ENCODE results near the gene SLC66A2. TPM values are rescaled to one million over a fixed set of nuclear protein-coding genes. Genes with fewer than 3 reads are reported as not detected.
"Not testable (repeated sequence)": the region's sequence is repeated elsewhere in the genome, so short reads cannot be mapped to it uniquely, and the experiment has no call there.

SLC66A2 gene
- total RNA-seq, 1 donor from 2014 or later: 48.1 TPM

DNA sequence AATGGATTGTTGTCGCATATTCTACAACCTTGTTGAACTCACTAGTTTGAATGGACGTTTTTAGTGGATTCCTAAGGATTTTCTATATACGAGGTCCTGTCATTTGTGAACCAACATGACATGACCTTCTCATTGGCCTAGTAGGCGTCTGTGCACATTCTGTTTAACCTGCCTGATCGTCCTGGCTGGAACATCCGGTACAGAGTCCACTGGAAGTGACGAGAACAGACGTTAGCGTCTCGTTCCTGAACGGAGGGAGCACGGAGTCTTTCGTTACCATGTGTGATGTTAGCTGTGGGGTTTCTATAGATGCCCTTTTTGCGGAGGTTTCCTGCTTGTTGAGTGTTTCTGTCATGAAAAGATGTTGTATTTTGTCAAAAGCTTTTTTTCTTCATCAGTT, 61.9 kb downstream of the SLC66A2 start:
- H3K36me3 Mint-ChIP-seq (ENCODE audit: low read depth): peaks cover 24% of the 10 kb centered on the region
- H3K27me3 Mint-ChIP-seq (ENCODE audit: low read depth): no peaks in the 10 kb centered on the region
- no peak overlapping the region for H3K27ac Mint-ChIP-seq
- intact Hi-C loops (cut with micrococcal nuclease): no loop called here
- H3K9me3 Mint-ChIP-seq: peaks cover 58% of the 10 kb centered on the region
- H3K4me1 Mint-ChIP-seq (ENCODE audit: low read depth): peaks cover 9% of the 10 kb centered on the region
- no peak overlapping the region for H3K4me3 Mint-ChIP-seq (ENCODE audit: low read depth)
- no peak for DNase-seq (ENCODE audit: low spot score)

DNA sequence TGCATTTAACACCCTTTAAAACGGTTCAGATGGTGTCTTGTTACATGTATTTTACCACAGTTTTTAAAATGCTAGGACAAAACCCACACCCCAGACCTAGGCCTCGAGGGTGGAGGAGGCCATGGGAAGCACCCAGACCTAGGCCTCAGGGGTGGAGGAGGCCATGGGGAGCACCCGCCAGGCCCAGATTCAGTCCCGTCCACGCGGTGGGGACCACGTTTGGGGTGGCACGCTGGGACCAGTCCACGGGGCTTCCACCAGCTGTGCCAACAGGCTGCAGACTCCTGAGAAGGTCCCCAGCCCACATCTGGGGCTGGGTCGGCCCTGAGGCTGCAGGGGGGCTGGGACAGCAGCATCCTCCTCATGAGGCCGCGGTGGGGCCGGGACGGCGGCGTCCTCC, 63.4 kb downstream of the SLC66A2 start:
- no peak overlapping the region for H3K27ac Mint-ChIP-seq
- no peak for DNase-seq (ENCODE audit: low spot score)
- no peak overlapping the region for H3K4me3 Mint-ChIP-seq (ENCODE audit: low read depth)
- no peaks in the 10 kb centered on the region for H3K27me3 Mint-ChIP-seq (ENCODE audit: low read depth)
- intact Hi-C loops (cut with micrococcal nuclease): no loop called here
- H3K4me1 Mint-ChIP-seq (ENCODE audit: low read depth): peaks cover 9% of the 10 kb centered on the region
- peaks cover 44% of the 10 kb centered on the region for H3K9me3 Mint-ChIP-seq
- H3K36me3 Mint-ChIP-seq (ENCODE audit: low read depth): peaks cover 19% of the 10 kb centered on the region

DNA sequence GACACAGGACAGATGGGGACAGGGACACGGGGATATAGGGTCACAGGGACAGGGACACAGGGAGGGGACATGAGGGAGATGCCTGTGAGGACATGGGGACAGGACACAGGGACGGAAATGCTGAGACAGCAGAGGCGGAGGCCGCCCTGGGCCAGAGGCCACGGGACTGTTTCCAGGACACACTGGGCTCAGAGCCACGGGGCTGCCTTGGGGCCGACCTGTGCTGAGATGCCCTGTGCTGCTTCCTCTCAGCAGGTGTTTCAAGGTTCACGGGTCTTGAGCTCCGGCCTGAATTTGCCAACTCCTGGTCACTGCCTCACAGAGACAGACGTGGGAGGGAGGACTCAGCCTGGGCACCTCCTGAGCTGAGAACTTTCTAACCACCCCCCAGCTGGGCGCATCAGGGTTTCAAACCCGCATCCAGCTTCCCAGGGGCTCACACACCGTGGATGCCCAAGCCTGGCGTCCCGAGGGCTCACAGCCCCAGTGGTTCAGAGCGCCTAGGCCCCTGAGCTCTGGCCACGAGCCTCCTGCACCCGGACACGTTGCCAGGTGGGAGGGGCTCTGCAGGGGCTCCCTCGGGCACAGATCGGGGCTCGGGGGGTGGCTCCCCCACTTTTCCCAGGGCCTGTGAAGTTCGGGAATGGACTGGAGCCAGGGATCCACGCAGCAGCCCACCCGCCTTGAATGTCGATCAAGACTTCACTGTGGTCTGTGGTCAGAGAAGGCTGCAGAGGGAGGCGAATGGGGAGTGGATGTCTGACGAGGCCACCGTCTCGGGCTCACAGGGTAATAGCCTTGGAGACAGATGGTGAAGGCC, 64.1 kb downstream of the SLC66A2 start:
- Mint-ChIP-seq H3K27ac (no peak overlapping the region), H3K4me1 (ENCODE audit: low read depth) (peaks cover 9% of the 10 kb centered on the region), H3K9me3 (peaks cover 38% of the 10 kb centered on the region), H3K27me3 (ENCODE audit: low read depth) (no peaks in the 10 kb centered on the region), H3K4me3 (ENCODE audit: low read depth) (no peak overlapping the region), H3K36me3 (ENCODE audit: low read depth) (peaks cover 15% of the 10 kb centered on the region)
- DNase-seq (ENCODE audit: low spot score): no peak
- intact Hi-C loops (cut with micrococcal nuclease): no loop called here

DNA sequence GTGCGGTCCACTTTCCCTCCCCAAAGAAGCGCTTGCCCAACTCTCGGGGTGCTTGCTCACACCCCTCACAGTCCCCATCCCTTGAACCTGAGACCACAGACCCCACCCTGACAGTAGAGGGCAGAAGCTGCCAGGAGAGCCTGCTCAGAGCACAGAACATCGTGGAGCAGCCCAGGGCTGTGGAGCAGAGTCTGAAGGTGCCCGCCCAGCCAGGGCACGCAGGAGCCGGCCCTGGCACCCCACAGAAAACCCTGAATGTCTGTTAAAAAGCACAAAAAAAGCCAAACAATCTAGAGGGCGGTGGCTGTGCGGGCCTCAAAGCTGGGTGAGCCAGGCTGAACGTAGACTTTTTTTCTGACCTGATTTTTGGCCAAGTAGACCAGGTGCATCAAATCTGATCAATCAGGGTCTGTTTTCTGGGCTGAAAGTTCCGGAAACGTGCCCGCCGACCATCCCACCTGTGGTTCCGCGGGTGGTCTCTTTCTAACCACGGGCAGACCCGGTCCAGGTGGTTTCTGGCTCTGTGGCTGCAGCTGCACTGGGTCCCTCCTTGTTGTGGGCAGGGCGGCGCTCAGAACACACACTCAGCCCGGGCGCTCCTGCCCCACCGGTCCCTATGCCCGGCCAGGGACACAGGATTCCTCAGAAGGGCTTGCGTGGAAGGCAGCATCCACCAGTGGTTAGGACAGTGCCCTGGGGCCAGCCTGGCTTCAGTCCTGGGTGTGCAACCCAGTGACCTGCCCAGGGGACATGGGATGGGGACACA, 66.3 kb downstream of the SLC66A2 start:
- Mint-ChIP-seq H3K4me1 (ENCODE audit: low read depth) (peaks cover under 1% of the 10 kb centered on the region), H3K27ac (no peak overlapping the region), H3K36me3 (ENCODE audit: low read depth) (peaks cover 3% of the 10 kb centered on the region), H3K4me3 (ENCODE audit: low read depth) (no peak overlapping the region), H3K9me3 (peaks cover 16% of the 10 kb centered on the region), H3K27me3 (ENCODE audit: low read depth) (no peaks in the 10 kb centered on the region)
- no peak for DNase-seq (ENCODE audit: low spot score)
- intact Hi-C loops (cut with micrococcal nuclease): no loop called here

DNA sequence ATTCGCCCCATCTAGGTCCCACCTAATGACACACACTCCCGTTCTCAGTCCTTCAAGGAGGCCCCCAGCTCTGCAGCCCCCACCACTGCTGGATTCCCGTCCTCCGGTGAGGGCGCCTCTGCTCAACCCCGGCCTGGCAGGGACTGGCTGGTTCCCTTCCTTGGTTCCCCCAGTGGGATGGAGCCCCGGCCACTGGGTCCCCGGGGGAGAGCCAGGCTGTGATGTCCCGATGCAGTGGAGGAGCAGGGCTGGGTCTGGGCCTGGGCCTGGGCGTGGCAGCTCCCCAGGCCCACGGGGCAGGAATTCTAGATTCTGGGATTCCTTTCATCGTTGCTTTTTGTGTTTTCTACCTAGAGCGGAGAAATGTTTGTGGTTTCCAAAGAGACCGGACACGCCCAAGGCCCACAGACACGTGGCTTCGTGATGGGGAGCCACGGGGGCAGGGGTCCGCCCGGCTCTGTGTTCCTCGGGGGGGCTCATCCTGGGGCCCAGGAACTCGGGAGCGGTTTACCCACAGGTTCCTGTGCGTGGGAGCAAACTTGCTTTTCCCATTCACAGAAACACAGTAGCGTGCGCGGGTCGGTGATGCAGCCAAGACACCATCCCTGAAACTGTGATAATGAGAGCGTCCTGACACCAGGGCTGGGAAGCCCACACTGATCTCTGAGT, 67.0 kb downstream of the SLC66A2 start:
- Mint-ChIP-seq H3K9me3 (peaks cover 10% of the 10 kb centered on the region), H3K36me3 (ENCODE audit: low read depth) (peaks cover 3% of the 10 kb centered on the region), H3K4me3 (ENCODE audit: low read depth) (no peak overlapping the region), H3K27ac (no peak overlapping the region), H3K4me1 (ENCODE audit: low read depth) (no peaks in the 10 kb centered on the region), H3K27me3 (ENCODE audit: low read depth) (no peaks in the 10 kb centered on the region)
- intact Hi-C loops (cut with micrococcal nuclease): no loop called here
- no peak for DNase-seq (ENCODE audit: low spot score)

DNA sequence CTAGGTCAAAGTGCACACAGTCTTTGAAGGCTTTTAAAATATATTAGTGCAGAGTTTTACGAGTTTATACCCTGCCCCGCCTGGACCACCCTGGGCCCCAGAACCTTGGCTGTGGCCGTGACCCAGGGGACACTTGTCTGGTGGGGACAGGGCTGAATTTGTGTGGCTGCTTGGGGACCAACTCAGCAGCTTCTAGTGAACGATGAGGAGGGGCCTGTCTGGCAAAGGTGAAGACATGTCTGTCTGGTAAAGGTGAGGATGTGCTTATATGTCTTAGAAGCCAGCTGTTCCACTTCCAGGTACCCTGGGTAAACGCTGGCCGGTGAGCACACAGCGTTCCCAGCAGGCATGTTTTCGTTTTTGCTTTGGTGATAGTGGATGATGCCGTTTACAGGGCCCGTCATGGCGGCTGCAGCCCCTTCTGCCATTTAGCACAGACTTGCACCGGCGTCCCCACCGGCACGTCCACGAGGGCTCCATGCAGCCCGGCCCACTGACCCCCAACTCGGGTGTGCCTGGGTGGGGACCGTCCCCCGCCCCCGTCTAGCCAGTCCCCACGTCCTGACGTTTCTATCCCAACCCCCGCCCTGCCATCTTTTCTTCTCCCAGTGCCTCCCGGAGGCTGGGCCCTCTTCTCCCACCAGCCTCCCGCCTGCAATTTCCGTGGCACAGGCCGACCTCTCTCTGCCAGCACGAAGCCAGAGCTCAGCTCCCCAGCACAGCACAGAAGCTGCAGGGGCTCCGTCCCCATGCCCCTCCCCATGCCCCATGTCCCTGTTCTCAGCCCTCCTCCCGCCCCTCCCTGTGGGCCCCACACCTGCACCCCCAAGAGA, 67.8 kb downstream of the SLC66A2 start:
- no peak for DNase-seq (ENCODE audit: low spot score)
- H3K27ac Mint-ChIP-seq: no peak overlapping the region
- intact Hi-C loops (cut with micrococcal nuclease): no loop called here
- H3K27me3 Mint-ChIP-seq (ENCODE audit: low read depth): no peaks in the 10 kb centered on the region
- no peaks in the 10 kb centered on the region for H3K4me1 Mint-ChIP-seq (ENCODE audit: low read depth)
- H3K36me3 Mint-ChIP-seq (ENCODE audit: low read depth): no peaks in the 10 kb centered on the region
- H3K9me3 Mint-ChIP-seq: peaks cover 3% of the 10 kb centered on the region
- H3K4me3 Mint-ChIP-seq (ENCODE audit: low read depth): no peak overlapping the region

DNA sequence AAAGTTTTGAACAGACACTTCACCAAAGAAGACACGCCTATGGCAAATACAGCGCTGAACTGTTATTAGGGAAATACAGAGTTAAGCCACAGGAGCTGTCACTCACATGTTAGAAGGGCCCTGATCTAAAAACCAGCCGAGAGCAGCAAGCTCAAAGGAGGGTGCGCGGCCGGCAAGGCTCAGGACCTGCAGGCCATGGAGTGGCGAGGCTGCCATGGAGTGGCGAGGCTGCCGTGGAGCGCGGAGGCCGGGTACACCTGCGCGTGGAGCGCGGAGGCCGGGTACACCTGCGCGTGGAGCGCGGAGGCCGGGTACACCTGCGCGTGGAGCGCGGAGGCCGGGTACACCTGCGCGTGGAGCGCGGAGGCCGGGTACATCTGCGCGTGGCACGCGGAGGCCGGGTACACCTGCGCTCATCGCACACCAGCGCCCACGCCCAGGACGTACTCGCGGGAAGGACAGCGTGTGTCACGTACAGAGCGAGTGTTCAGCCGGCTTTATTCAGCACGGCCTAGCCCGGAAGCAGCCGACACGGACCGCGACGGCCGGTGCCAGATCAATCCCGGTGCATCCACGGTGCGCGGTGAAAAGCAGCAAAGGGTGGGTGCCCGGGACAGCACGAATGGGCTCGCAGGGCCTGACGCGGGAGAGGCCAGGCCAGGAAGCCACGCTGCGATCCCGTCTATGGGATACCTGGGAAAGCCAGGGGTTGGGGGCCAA, 68.8 kb downstream of the SLC66A2 start:
- no peaks in the 10 kb centered on the region for H3K36me3 Mint-ChIP-seq (ENCODE audit: low read depth)
- no peaks in the 10 kb centered on the region for H3K27me3 Mint-ChIP-seq (ENCODE audit: low read depth)
- no peak overlapping the region for H3K27ac Mint-ChIP-seq
- DNase-seq (ENCODE audit: low spot score): no peak
- no peak overlapping the region for H3K4me3 Mint-ChIP-seq (ENCODE audit: low read depth)
- H3K9me3 Mint-ChIP-seq: no peaks in the 10 kb centered on the region
- intact Hi-C loops (cut with micrococcal nuclease): no loop called here
- no peaks in the 10 kb centered on the region for H3K4me1 Mint-ChIP-seq (ENCODE audit: low read depth)

DNA sequence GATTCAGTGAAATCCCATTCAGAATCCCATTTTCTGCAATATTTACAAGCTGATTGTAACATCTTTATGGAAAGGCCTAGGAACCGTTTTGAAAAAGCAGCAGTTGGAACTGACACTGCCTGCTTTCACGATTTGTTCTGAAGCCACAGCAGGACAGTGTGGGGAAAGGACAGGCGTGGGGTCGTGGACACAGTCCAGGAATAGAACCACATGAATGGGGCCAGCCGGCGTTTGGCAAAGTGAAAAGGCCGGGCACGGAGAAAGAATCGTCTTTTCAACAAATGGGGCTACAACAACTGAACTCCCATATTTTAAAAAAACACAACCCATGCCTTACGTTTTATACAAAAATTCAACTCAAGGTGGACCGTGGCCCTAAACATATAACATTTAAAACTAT, 69.8 kb downstream of the SLC66A2 start:
- DNase-seq (ENCODE audit: low spot score): no peak
- H3K4me1 Mint-ChIP-seq (ENCODE audit: low read depth): no peaks in the 10 kb centered on the region
- intact Hi-C loops (cut with micrococcal nuclease): no loop called here
- no peaks in the 10 kb centered on the region for H3K9me3 Mint-ChIP-seq
- H3K27ac Mint-ChIP-seq: no peak overlapping the region
- no peaks in the 10 kb centered on the region for H3K36me3 Mint-ChIP-seq (ENCODE audit: low read depth)
- no peak overlapping the region for H3K4me3 Mint-ChIP-seq (ENCODE audit: low read depth)
- no peaks in the 10 kb centered on the region for H3K27me3 Mint-ChIP-seq (ENCODE audit: low read depth)

DNA sequence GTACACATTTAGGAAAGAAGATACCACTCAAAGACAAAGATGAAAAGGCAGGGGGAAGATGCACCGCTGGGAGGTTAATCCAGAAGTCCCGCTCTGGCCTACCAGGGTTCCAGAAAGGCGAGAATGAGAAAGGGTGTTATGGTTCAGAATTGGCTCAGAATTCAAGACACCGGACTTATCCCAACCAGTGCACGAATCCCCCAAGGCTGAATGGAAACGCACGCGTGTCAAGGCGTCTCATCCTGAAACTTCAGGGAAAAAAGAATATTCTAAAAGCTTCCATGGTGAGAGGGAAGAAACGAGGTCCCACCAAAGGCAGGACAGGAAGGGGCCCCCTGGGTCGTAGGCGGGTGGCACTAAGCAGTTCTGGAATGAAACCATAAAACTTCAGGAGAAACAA, 71.9 kb downstream of the SLC66A2 start:
- DNase-seq (ENCODE audit: low spot score): no peak
- H3K36me3 Mint-ChIP-seq (ENCODE audit: low read depth): no peaks in the 10 kb centered on the region
- H3K9me3 Mint-ChIP-seq: no peaks in the 10 kb centered on the region

DNA sequence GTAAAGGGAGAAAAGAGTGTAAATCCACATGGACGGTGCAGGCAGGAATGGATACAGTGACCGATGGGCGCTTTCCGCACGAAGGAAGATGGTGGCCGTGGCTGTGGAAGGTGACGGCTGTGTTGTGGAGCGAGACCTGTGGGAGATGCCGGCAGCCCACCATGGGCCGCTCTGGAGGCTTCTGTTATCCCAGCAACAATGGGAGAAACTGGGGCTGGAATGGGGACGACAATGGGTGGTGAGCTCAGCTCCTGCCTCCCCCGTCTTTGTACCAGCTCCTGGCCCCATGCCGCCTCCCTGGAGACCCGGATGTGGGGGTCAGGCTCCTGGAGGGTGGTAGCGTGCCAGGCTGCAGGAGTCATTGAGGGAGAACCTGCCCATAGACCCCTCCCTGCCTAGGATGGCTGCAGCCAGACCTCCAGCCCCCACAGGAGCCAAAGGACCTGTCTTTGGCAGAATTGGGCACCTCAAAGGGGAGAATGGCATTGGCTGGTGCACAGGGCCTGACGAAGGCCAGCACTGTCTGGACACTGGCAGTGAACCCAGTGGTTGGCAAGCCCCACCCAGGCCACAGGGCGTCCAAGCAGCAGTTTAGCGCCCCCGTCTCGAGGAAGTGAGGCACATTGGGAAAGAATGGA, 72.6 kb downstream of the SLC66A2 start:
- DNase-seq (ENCODE audit: low spot score): no peak
- Mint-ChIP-seq H3K9me3 (no peaks in the 10 kb centered on the region), H3K4me3 (ENCODE audit: low read depth) (no peak overlapping the region), H3K4me1 (ENCODE audit: low read depth) (no peaks in the 10 kb centered on the region), H3K27me3 (ENCODE audit: low read depth) (no peaks in the 10 kb centered on the region), H3K27ac (no peak overlapping the region), H3K36me3 (ENCODE audit: low read depth) (no peaks in the 10 kb centered on the region)
- intact Hi-C loops (cut with micrococcal nuclease): no loop called here

More for the DNA sequence above, 71.9 kb downstream of the SLC66A2 start:
- Mint-ChIP-seq H3K27me3 (ENCODE audit: low read depth) (no peaks in the 10 kb centered on the region), H3K27ac (no peak overlapping the region), H3K4me3 (ENCODE audit: low read depth) (no peak overlapping the region), H3K4me1 (ENCODE audit: low read depth) (no peaks in the 10 kb centered on the region)
- intact Hi-C loops (cut with micrococcal nuclease): no loop called here

DNA sequence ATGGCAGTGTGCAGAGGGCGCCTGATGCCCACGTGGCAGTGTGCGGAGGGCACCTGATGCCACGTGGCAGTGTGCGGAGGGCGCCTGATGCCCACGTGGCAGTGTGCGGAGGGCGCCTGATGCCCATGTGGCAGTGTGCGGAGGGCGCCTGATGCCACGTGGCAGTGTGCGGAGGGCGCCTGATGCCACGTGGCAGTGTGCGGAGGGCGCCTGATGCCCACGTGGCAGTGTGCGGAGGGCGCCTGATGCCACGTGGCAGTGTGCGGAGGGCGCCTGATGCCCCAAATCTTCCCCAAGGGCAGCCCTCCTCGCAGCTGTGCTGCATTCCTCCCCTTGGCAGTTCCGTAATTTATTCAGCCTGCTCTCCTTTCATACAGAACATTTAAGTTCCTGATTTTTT, 73.2 kb downstream of the SLC66A2 start:
- H3K4me3 Mint-ChIP-seq (ENCODE audit: low read depth); H3K9me3 Mint-ChIP-seq; H3K36me3 Mint-ChIP-seq (ENCODE audit: low read depth); DNase-seq (ENCODE audit: low spot score); H3K27me3 Mint-ChIP-seq (ENCODE audit: low read depth); H3K27ac Mint-ChIP-seq; intact Hi-C loops (cut with micrococcal nuclease); H3K4me1 Mint-ChIP-seq (ENCODE audit: low read depth): not testable (repeated sequence)
